H1 (cell line): ENCODE results near the gene MCF2L. TPM values are rescaled to one million over a fixed set of nuclear protein-coding genes. Genes with fewer than 3 reads are reported as not detected.
A peak's percentile ranks its signal among the peaks of the same experiment; 100 is the strongest.

Experiments
- CTCF ChIA-PET: fragments of 300-600 bp; sonication (Branson Sonifier 250); formaldehyde crosslinking; loops from one replicate; lab custom pipeline; 2021; ENCODE audit not compliant: partially characterized antibody; lab: Charles Lee
- POLR2A ChIA-PET: fragments of 300-600 bp; sonication (Branson Sonifier 250); formaldehyde crosslinking; loops from one replicate; lab custom pipeline; 2021; ENCODE audit warnings: inconsistent platforms; ENCODE audit not compliant: partially characterized antibody; lab: Charles Lee
- DNase-seq, 2 experiments: peaks; one replicate each; pipeline versions ENCODE4 v3.0.0 to v3.0.0-alpha.2; 2010 to 2022; ENCODE audit warnings: low spot score in 2 of 2, low read depth in 1 of 2, mixed read lengths in 1 of 2
- FAIRE-seq: peaks from 2 replicates; lab custom pipeline; 2011; peaks lifted over from hg19 to GRCh38; lab: Jason Lieb, UNC
- H2AFZ ChIP-seq: 2 replicates; pipeline ENCODE4 v1.8.1; 2012; ENCODE audit warnings: low read length, inconsistent platforms
- H2AK5ac ChIP-seq: 2 replicates; pipeline ENCODE4 v1.6.1; 2013; ENCODE audit warnings: low read depth, low read length
- H2BK120ac ChIP-seq: replicated peaks from 2 replicates; pipeline ENCODE3; 2013; ENCODE audit warnings: low read depth, low read length, inconsistent platforms
- H2BK12ac ChIP-seq: 2 replicates; pipeline ENCODE4 v1.6.1; 2013; ENCODE audit warnings: low read depth, low read length
- H2BK15ac ChIP-seq: 2 replicates; pipeline ENCODE4 v1.6.1; 2013; ENCODE audit warnings: low read length
- H2BK20ac ChIP-seq: 2 replicates; pipeline ENCODE4 v1.6.1; 2013; ENCODE audit warnings: low read length
- H2BK5ac ChIP-seq: 2 replicates; pipeline ENCODE4 v1.6.1; 2013; ENCODE audit warnings: low read depth, low read length
- H3K14ac ChIP-seq: 2 replicates; pipeline ENCODE4 v1.6.1; 2013; ENCODE audit warnings: inconsistent platforms; ENCODE audit not compliant: insufficient read length
- H3K18ac ChIP-seq: 2 replicates; pipeline ENCODE4 v1.6.1; 2013; ENCODE audit warnings: low read length; ENCODE audit errors: extremely low read depth
- H3K23ac ChIP-seq: 2 replicates; pipeline ENCODE4 v1.6.1; 2013; ENCODE audit warnings: inconsistent platforms; ENCODE audit not compliant: insufficient read length
- H3K23me2 ChIP-seq: 2 replicates; pipeline ENCODE4 v1.6.1; 2013; ENCODE audit warnings: low read depth, low read length
- H3K27ac ChIP-seq: 2 replicates; pipeline ENCODE4 v1.6.1; 2011; ENCODE audit warnings: low read depth, low read length, inconsistent platforms
- H3K27me3 ChIP-seq, 4 experiments: replicated peaks in 1 of 4; 1 replicate in 1 of 4; 2 replicates in 3 of 4; pipeline versions ENCODE4 v1.6.1 to v1.8.1; 2011 to 2013; ENCODE audit warnings: low read length in 3 of 4, mild to moderate bottlenecking in 3 of 4, inconsistent platforms in 2 of 4, mixed read lengths in 2 of 4, moderate library complexity in 1 of 4; ENCODE audit not compliant: control insufficient read depth in 3 of 4, insufficient read depth in 3 of 4; ENCODE audit errors: extremely low read depth in 1 of 4
- H3K36me3 ChIP-seq, 4 experiments: 2 replicates each; pipeline versions ENCODE4 v1.6.1 to v1.8.1; 2011 to 2013; ENCODE audit warnings: mild to moderate bottlenecking in 4 of 4, low read length in 3 of 4, moderate library complexity in 2 of 4, control low read depth in 1 of 4, inconsistent platforms in 1 of 4; ENCODE audit not compliant: insufficient read depth in 4 of 4, control insufficient read depth in 2 of 4
- H3K4ac ChIP-seq: replicated peaks from 2 replicates; pipeline ENCODE3; 2013; ENCODE audit warnings: low read length, low read depth, mixed read lengths, inconsistent platforms; ENCODE audit not compliant: insufficient read length
- H3K4me1 ChIP-seq, 4 experiments: replicated peaks in 1 of 4; 1 replicate in 1 of 4; 2 replicates in 3 of 4; pipeline versions ENCODE4 v1.6.1 to v1.8.1; 2011 to 2013; ENCODE audit warnings: low read length in 3 of 4, inconsistent platforms in 2 of 4, mixed read lengths in 1 of 4; ENCODE audit not compliant: insufficient read depth in 4 of 4, control insufficient read depth in 3 of 4
- H3K4me2 ChIP-seq, 2 experiments: 2 replicates each; pipeline versions ENCODE4 v1.6.1 to v1.8.1; 2011 to 2013; ENCODE audit warnings: low read depth in 2 of 2, low read length in 2 of 2, control low read depth in 1 of 2, inconsistent platforms in 1 of 2, mild to moderate bottlenecking in 1 of 2; ENCODE audit not compliant: insufficient read depth in 1 of 2
- H3K4me3 ChIP-seq, 4 experiments: fragments of 200-600, 300-600 bp in 1 of 4; sonication (generic), shearing (Covaris generic), sonication (Bioruptor Twin) in 1 of 4; 2 replicates each; pipeline versions ENCODE4 v1.5.1 to v1.8.1; 2011 to 2016; ENCODE audit warnings: low read length in 4 of 4, low read depth in 3 of 4, control low read depth in 2 of 4, inconsistent platforms in 2 of 4, mild to moderate bottlenecking in 2 of 4, mixed read lengths in 1 of 4, moderate library complexity in 1 of 4; ENCODE audit not compliant: insufficient read depth in 2 of 4; ENCODE audit errors: extremely low read depth in 1 of 4
- H3K56ac ChIP-seq: replicated peaks from 2 replicates; pipeline ENCODE3; 2013; ENCODE audit warnings: low read depth, mild to moderate bottlenecking, mixed read lengths, low read length, inconsistent platforms; ENCODE audit not compliant: insufficient read length
- H3K79me1 ChIP-seq: 2 replicates; pipeline ENCODE4 v1.6.1; 2013; ENCODE audit warnings: low read depth, low read length, control low read depth
- H3K79me2 ChIP-seq, 2 experiments: 2 replicates each; pipeline versions ENCODE4 v1.6.1 to v1.8.1; 2012 to 2013; ENCODE audit warnings: low read length in 2 of 2, mild to moderate bottlenecking in 2 of 2, inconsistent platforms in 1 of 2; ENCODE audit not compliant: insufficient read depth in 2 of 2, control insufficient read depth in 1 of 2
- H3K9ac ChIP-seq, 4 experiments: replicated peaks in 1 of 4; 1 replicate in 1 of 4; 2 replicates in 3 of 4; pipeline versions ENCODE4 v1.6.1 to v1.8.1; 2011 to 2013; ENCODE audit warnings: low read depth in 3 of 4, low read length in 3 of 4, control low read depth in 2 of 4, mild to moderate bottlenecking in 2 of 4, moderate library complexity in 2 of 4, inconsistent platforms in 1 of 4; ENCODE audit errors: extremely low read depth in 1 of 4
- H3K9me3 ChIP-seq, 2 experiments: 2 replicates each; pipeline versions ENCODE4 v1.6.1 to v1.8.1; 2012 to 2013; ENCODE audit warnings: mild to moderate bottlenecking in 2 of 2, moderate library complexity in 2 of 2, control low read depth in 1 of 2, inconsistent platforms in 1 of 2, low read depth in 1 of 2, low read length in 1 of 2, mixed read lengths in 1 of 2; ENCODE audit not compliant: insufficient read depth in 2 of 2
- H4K20me1 ChIP-seq, 2 experiments: replicated peaks in 1 of 2; 2 replicates each; pipeline versions ENCODE3 to v1.8.1; 2011 to 2013; ENCODE audit warnings: inconsistent platforms in 2 of 2, low read length in 2 of 2, mild to moderate bottlenecking in 1 of 2; ENCODE audit not compliant: insufficient read depth in 2 of 2, control insufficient read depth in 1 of 2
- H4K5ac ChIP-seq: 2 replicates; pipeline ENCODE4 v1.6.1; 2013; ENCODE audit warnings: low read length, low read depth, mixed read lengths, inconsistent platforms; ENCODE audit not compliant: insufficient read length
- H4K8ac ChIP-seq: 2 replicates; pipeline ENCODE4 v1.8.0; 2013; ENCODE audit warnings: mild to moderate bottlenecking, moderate library complexity, low read length, inconsistent platforms; ENCODE audit not compliant: insufficient read depth; ENCODE audit errors: extremely low read depth
- H4K91ac ChIP-seq: replicated peaks from 2 replicates; pipeline ENCODE3; 2013; ENCODE audit warnings: low read length, mixed read lengths, inconsistent platforms; ENCODE audit not compliant: insufficient read length
- BCL11A ChIP-seq, 2 experiments: IDR thresholded peaks; one replicate each; pipeline ENCODE4 v1.6.1; 2011; ENCODE audit warnings: low read depth in 2 of 2, low read length in 2 of 2, mild to moderate bottlenecking in 2 of 2
- CEBPB ChIP-seq: IDR thresholded peaks from 2 replicates; pipeline ENCODE4 v1.6.1; 2012; ENCODE audit warnings: low read depth, low read length
- CTCF ChIP-seq, 3 experiments: IDR thresholded peaks; 1 replicate in 2 of 3; 2 replicates in 1 of 3; pipeline versions ENCODE4 v1.5.1 to v1.6.1; 2011; ENCODE audit warnings: low read length in 3 of 3, mild to moderate bottlenecking in 3 of 3, inconsistent platforms in 2 of 3, low read depth in 1 of 3, moderate library complexity in 1 of 3; ENCODE audit not compliant: insufficient read depth in 1 of 3; ENCODE audit errors: control extremely low read depth in 1 of 3
- EP300 ChIP-seq, 2 experiments: IDR thresholded peaks; 1 replicate in 1 of 2; 2 replicates in 1 of 2; pipeline ENCODE4 v1.6.1; 2011 to 2012; ENCODE audit warnings: low read depth in 2 of 2, low read length in 2 of 2, mild to moderate bottlenecking in 2 of 2, borderline replicate concordance in 1 of 2, inconsistent platforms in 1 of 2, moderate library complexity in 1 of 2
- PHF8 ChIP-seq: fragments of 200-600 bp; sonication (generic); conservative IDR thresholded peaks from 2 replicates; pipeline ENCODE4 v1.7.1; 2012; ENCODE audit warnings: low read depth, mild to moderate bottlenecking, inconsistent platforms, low read length, moderate library complexity
- SIRT6 ChIP-seq: IDR thresholded peaks from one replicate; pipeline ENCODE4 v1.7.1; 2012; ENCODE audit warnings: low read length, inconsistent platforms
- SP1 ChIP-seq: IDR thresholded peaks from 2 replicates; pipeline ENCODE4 v1.6.1; 2011; ENCODE audit warnings: low read depth, low read length
- SRF ChIP-seq: IDR thresholded peaks from 2 replicates; pipeline ENCODE4 v1.6.1; 2011; ENCODE audit warnings: mild to moderate bottlenecking, low read depth, low read length, moderate library complexity
- TEAD4 ChIP-seq: IDR thresholded peaks from 2 replicates; pipeline ENCODE4 v1.6.1; 2012; ENCODE audit warnings: low read depth, low read length, inconsistent platforms, mixed read lengths
- ZNF274 ChIP-seq: IDR thresholded peaks from 2 replicates; pipeline ENCODE4 v1.7.0; 2012; ENCODE audit warnings: low read length, borderline replicate concordance; ENCODE audit errors: extremely low read depth
- WGBS, 2 experiments: shearing (Covaris generic) in 1 of 2; methylation state at CpG; one replicate each; pipeline versions ENCODE4 v1.1.6 to v1.1.7; 2013 to 2015; ENCODE audit warnings: low lambda C conversion rate in 2 of 2, mixed read lengths in 2 of 2, inconsistent platforms in 1 of 2, low coverage in 1 of 2, missing lambda C conversion rate in 1 of 2; ENCODE audit not compliant: insufficient replicate concordance in 2 of 2, insufficient coverage in 1 of 2, insufficient read length in 1 of 2; ENCODE audit errors: extremely low coverage in 1 of 2, missing lambda C conversion rate in 1 of 2; 5-methylcytosine and 5-hydroxymethylcytosine counted together
- polyA plus RNA-seq, 7 experiments: library from polyadenylated mRNA; depleted of rRNA in 3 of 7; stranded (reverse) in 5 of 7; unstranded in 2 of 7; fragments of >200 nt in 5 of 7; fragments of 200-250 nt in 2 of 7; gene quantifications; 1 replicate in 5 of 7; 2 replicates in 1 of 7; 4 replicates in 1 of 7; pipeline versions ENCODE4 v1.2.1 to v1.2.3, GENCODE V29; 2011 to 2013; ENCODE audit warnings: missing spikeins in 2 of 7, mixed read lengths in 2 of 7
- total RNA-seq: library from RNA; stranded (reverse); fragmentation: NEBNext Ultra II Directional; extraction: Animal tissue kit (Norgen Biotek cat#: 25700); gene quantifications from 2 replicates; pipeline ENCODE4 v1.2.1, GENCODE V29; 2021

The MCF2L gene
- total and polyA plus RNA-seq, 2 of the 8 experiments (the other 6 are each of a cell fraction or from before 2014, with no cell fraction given): 10.1 to 24.4 TPM

DNA sequence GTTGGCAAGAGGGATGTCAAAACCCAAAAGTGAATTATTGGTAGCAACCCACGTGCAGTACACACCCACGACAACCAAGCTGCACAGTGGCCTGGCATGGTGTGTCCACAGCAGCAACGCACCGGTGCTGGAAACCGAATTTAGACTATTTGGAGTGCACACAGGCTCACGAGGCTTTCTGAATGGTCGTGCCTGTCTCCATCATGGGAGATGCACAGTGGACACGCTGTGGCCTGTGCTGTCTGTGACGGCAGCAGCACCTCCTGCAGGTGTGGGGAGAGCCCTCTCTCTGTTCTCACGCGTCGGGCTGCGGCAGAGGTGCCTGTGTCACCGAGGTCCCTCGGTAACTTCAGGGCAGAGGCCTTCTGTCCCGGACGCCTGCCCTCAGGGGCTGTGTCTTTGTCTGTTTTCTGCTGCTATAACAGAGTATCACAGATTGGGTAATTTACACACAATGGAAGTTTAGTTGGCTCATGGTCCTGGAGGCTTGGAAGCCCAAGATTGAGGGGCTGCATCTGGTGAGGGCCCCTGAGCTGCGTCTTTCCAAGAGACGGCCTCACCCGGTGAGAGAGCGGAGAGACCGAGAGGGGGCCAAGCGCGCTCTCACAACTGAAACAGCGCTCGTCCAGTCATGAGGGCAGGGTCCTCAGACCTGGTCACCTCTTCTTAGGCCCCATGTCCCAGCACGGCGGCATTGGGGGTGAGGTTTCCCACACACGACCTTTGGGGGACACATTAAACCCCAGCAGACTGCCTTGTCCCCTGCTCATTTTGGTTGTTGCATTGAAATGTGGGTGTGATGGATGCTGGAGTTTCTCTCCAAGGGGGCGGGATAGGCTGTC lies 9.1 kb upstream of the MCF2L start:
- no peak overlapping the region for H3K4me3 ChIP-seq
- no peaks in the 10 kb centered on the region; a peak in 1 of 7 replicates for H3K27me3 ChIP-seq
- DNase-seq (no peak), FAIRE-seq (no peak)
- H3K14ac ChIP-seq: no peak overlapping the region
- H3K9ac ChIP-seq: no peak overlapping the region
- no peak overlapping the region for H2BK20ac ChIP-seq
- H2BK12ac ChIP-seq: 0 out of 2 replicates have a peak overlapping the region, but pooled peaks have one; percentile 50
- no peak overlapping the region for H2BK120ac ChIP-seq
- ChIA-PET CTCF (no interaction called here), POLR2A (interaction anchor here (1.0 kb wide), 1 partner anchor 23 kb away, joined by 3 read pairs; no protein-coding TSS in a partner anchor)
- H3K79me2 ChIP-seq: no peaks in the 10 kb centered on the region
- no peak overlapping the region for H4K91ac ChIP-seq
- H2AK5ac ChIP-seq: no peak overlapping the region
- H3K27ac ChIP-seq: no peak overlapping the region
- no peak overlapping the region for H3K23ac ChIP-seq
- no peaks in the 10 kb centered on the region for H3K9me3 ChIP-seq
- H2BK5ac ChIP-seq: no peak overlapping the region
- H3K4ac ChIP-seq: no peak overlapping the region
- 0 out of 2 replicates have a peak, but pooled peaks cover 2% of the 10 kb centered on the region for H3K23me2 ChIP-seq
- H4K8ac ChIP-seq: peak overlapping the region; percentile 35; the same call in 1 of the 2 replicates
- no peak overlapping the region for H4K5ac ChIP-seq
- peaks cover 3 to 9% (median 7%) of the 10 kb centered on the region in 4 experiments for H3K4me1 ChIP-seq
- no peak overlapping the region for H3K56ac ChIP-seq
- H2AFZ ChIP-seq: no peak overlapping the region
- no peaks in the 10 kb centered on the region for H3K79me1 ChIP-seq
- H4K20me1 ChIP-seq: peaks cover 2 to 8% of the 10 kb centered on the region in 2 experiments
- H3K36me3 ChIP-seq: no peaks in the 10 kb centered on the region
- H2BK15ac ChIP-seq: no peak overlapping the region
- 94% methylated on average over 30 of the region's 30 CpGs; no CpG with 5 or more reads in 1 of the 2 experiments for WGBS, 2 experiments
- H3K18ac ChIP-seq: no peak overlapping the region
- no peak overlapping the region for H3K4me2 ChIP-seq
- TF ChIP-seq CTCF (IDR thresholded peaks at IDR 0.05; ENCODE audit: control extremely low read depth in 1 of 3, insufficient read depth in 1 of 3, low read depth in 1 of 3, low read length in 3 of 3) (no peak), ZNF274 (no peak), BCL11A (IDR thresholded peaks at IDR 0.05; ENCODE audit: low read depth in 2 of 2, low read length in 2 of 2) (no peak), TEAD4 (no peak), PHF8 (no peak), SRF (no peak), SP1 (no peak), CEBPB (no peak), EP300 (IDR thresholded peaks at IDR 0.05; ENCODE audit: borderline replicate concordance in 1 of 2, low read depth in 2 of 2, low read length in 2 of 2) (no peak), SIRT6 (no peak)
